Stimulated activated CD4-positive, alpha-beta T cell treated with anti-CD3 and anti-CD28 coated beads, Interleukin-12 subunit alpha, Interleukin-12 subunit beta, amount 100 ng/mL, for 4 hours (primary cell): ENCODE measurements around the gene LARP1.

ENCODE experiments used
- DNase-seq: peaks from one replicate; pipeline ENCODE4 v3.0.0-alpha.2; 2020

LARP1 gene

GRCh38 chr5:154862766-154863165, 107.6 kb downstream of the LARP1 start:
- no peak for DNase-seq

GRCh38 chr5:154863291-154864080, 108.3 kb downstream of the LARP1 start:
- no peak for DNase-seq

- no peak for DNase-seq
These were observed 110.4 kb downstream of the LARP1 start for GRCh38 chr5:154865466-154866184.

GRCh38 chr5:154866841-154867240, 111.7 kb downstream of the LARP1 start:
- DNase-seq, result no peak
